Gastrocnemius medialis (tissue), 4 donors: ENCODE measurements around the gene TANGO6.

Experiments
- CTCF ChIP-seq, 5 experiments: fragments of 450-650 bp in 3 of 5; fragments of 200-600 bp in 2 of 5; sonication (generic) in 2 of 5; IDR thresholded peaks in 4 of 5; conservative IDR thresholded peaks in 1 of 5; 1 replicate in 4 of 5; 2 replicates in 1 of 5; pipeline ENCODE4 v1.5.1; 2016 to 2019; ENCODE audit warnings: antibody characterized with exemption in 5 of 5, mild to moderate bottlenecking in 3 of 5, moderate library complexity in 3 of 5
- POLR2A ChIP-seq, 2 donors: fragments of 450-650 bp; IDR thresholded peaks; one replicate each; pipeline ENCODE4 v1.6.1; 2017; ENCODE audit warnings: antibody characterized with exemption in 2 of 2, mild to moderate bottlenecking in 2 of 2, moderate library complexity in 2 of 2

- no peak for TF ChIP-seq CTCF (IDR thresholded peaks at IDR 0.05 in 4 of 5, conservative IDR thresholded peaks at IDR 0.05 in 1 of 5)
- TF ChIP-seq POLR2A (IDR thresholded peaks at IDR 0.05) = no peak
These were observed 135.1 kb downstream of the TANGO6 start for GRCh38 chr16:68978303-68978954.
